Suprapubic skin (tissue), 3 donors: Measurements from ENCODE around the gene SEC23B.

Experiments used
- CTCF ChIP-seq, 2 donors: fragments of 200-600 bp in 1 of 2; fragments of 450-650 bp in 1 of 2; sonication (generic) in 1 of 2; IDR thresholded peaks; one replicate each; pipeline ENCODE4 v1.5.1; 2016 to 2019; ENCODE audit warnings: antibody characterized with exemption in 2 of 2, mild to moderate bottlenecking in 1 of 2, moderate library complexity in 1 of 2
- POLR2A ChIP-seq, 2 donors: fragments of 450-650 bp; IDR thresholded peaks; one replicate each; pipeline ENCODE4 v1.6.1; 2017; ENCODE audit warnings: antibody characterized with exemption in 2 of 2, mild to moderate bottlenecking in 2 of 2, moderate library complexity in 2 of 2

GRCh38 chr20:18527836-18528235 lies 20.1 kb downstream of the SEC23B start:
- TF ChIP-seq POLR2A (IDR thresholded peaks at IDR 0.05), result no peak
- no peak for TF ChIP-seq CTCF (IDR thresholded peaks at IDR 0.05)
